IPS-18a (cell line): Measurements from ENCODE around the gene TRIM33.
"Not testable (repeated sequence)": the region's sequence is repeated elsewhere in the genome, so short reads cannot be mapped to it uniquely, and the experiment has no call there.

Experiments
- H3K27ac ChIP-seq: one replicate; pipeline ENCODE4 v1.5.1; 2013; ENCODE audit warnings: low read length
- H3K27me3 ChIP-seq: one replicate; pipeline ENCODE4 v1.6.1; 2013; ENCODE audit warnings: mild to moderate bottlenecking, low read length; ENCODE audit not compliant: control insufficient read depth, insufficient read depth
- H3K36me3 ChIP-seq: one replicate; pipeline ENCODE4 v1.6.1; 2013; ENCODE audit warnings: low read depth, low read length; ENCODE audit not compliant: control insufficient read depth
- H3K4me1 ChIP-seq: one replicate; pipeline ENCODE4 v1.6.1; 2013; ENCODE audit warnings: low read depth, low read length; ENCODE audit not compliant: control insufficient read depth
- H3K4me3 ChIP-seq: one replicate; pipeline ENCODE4 v1.5.1; 2013; ENCODE audit warnings: low read length
- H3K9ac ChIP-seq: one replicate; pipeline ENCODE4 v1.6.1; 2013; ENCODE audit warnings: mild to moderate bottlenecking, low read length, moderate library complexity
- H3K9me3 ChIP-seq: one replicate; pipeline ENCODE4 v1.6.1; 2013; ENCODE audit warnings: low read depth, low read length; ENCODE audit not compliant: control insufficient read depth

TRIM33 gene

GRCh38 chr1:114439369-114439768 is 71.6 kb downstream of the TRIM33 start:
- no peak overlapping the region for H3K4me3 ChIP-seq
- H3K4me1 ChIP-seq: no peaks in the 10 kb centered on the region
- peaks cover 17% of the 10 kb centered on the region for H3K36me3 ChIP-seq
- H3K27ac ChIP-seq: no peak overlapping the region
- no peaks in the 10 kb centered on the region for H3K9me3 ChIP-seq
- no peaks in the 10 kb centered on the region for H3K27me3 ChIP-seq
- no peak overlapping the region for H3K9ac ChIP-seq

DNA sequence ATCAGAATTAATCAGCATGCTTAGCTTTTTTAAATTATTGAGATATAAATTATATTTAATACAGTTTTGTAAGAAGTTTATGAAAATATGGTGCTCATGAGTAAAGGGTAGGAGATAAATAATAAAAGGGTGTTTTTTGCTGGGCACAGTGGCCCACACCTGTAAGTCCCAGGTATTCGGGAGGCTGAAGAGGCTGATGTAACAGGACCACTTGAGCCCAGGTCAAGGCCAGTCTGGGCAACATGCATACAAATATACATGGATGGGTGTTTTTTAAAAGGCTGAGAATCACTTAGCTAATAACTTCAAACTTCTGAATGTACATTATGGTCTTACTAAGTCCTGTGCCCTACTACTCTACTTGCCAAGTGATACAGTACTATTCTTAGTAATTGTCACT is 73.2 kb downstream of the TRIM33 start:
- Histone ChIP-seq H3K4me1 (no peaks in the 10 kb centered on the region), H3K4me3 (no peak overlapping the region), H3K9me3 (no peaks in the 10 kb centered on the region), H3K27ac (no peak overlapping the region), H3K36me3 (peaks cover 17% of the 10 kb centered on the region), H3K27me3 (no peaks in the 10 kb centered on the region), H3K9ac (no peak overlapping the region)

- Histone ChIP-seq H3K9ac (no peak overlapping the region), H3K4me3 (no peak overlapping the region), H3K36me3 (peaks cover 13% of the 10 kb centered on the region), H3K27ac (no peak overlapping the region), H3K4me1 (no peaks in the 10 kb centered on the region), H3K27me3 (no peaks in the 10 kb centered on the region), H3K9me3 (no peaks in the 10 kb centered on the region)
Measured at GRCh38 chr1:114436799-114437198, 74.2 kb downstream of the TRIM33 start.

DNA sequence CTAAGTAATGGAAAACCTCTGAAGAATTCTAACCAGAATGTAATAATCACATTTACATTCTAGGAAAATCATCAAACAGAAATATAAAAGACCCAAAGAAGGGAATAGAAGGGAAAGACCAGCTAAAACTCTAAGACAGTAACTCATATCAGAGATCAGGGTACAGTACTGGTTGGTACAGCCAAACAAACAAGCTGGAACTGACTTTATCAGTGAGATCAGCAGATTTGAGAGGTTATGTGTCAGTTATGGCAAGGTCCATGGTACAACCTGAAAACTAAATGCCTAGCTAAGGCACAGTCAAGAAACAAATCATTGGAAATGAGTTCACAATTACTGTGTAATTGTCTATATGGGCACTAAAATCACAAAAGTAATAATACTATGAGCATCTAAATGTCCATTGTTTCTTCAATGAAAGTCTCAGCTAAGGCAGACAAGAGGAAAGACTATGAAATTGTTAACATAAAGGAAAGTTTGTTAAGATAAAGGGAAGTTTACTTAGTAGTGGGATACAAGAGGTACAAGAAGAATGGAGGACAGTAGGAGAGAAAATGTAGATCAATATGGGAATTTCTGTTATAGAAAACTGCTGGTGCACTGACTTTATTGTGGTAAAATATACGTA is 75.8 kb downstream of the TRIM33 start:
- Histone ChIP-seq H3K9me3 (no peaks in the 10 kb centered on the region), H3K9ac (no peak overlapping the region), H3K36me3 (peaks cover 13% of the 10 kb centered on the region), H3K4me1 (no peaks in the 10 kb centered on the region), H3K27me3 (no peaks in the 10 kb centered on the region), H3K27ac (no peak overlapping the region), H3K4me3 (no peak overlapping the region)

DNA sequence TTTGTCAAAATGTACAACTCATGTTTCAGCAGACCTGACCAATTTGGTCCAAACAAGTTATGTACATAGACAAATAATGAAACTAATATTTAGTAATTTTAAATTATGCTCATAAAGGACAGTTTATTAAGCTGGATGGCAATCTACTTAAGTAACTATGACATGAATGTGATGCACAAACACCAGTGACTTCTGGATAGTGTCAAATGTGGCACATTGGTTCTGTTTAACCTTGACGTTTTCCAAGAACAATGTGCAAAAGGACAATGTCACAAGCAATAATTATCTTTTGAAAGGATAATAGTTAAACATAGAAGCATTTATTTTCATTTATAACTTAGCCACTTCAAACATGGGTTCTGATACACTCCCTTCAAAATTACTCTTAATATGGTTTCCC is 80.0 kb downstream of the TRIM33 start:
- no peak overlapping the region for H3K4me3 ChIP-seq
- H3K27me3 ChIP-seq: no peaks in the 10 kb centered on the region
- no peak overlapping the region for H3K9ac ChIP-seq
- no peaks in the 10 kb centered on the region for H3K4me1 ChIP-seq
- H3K27ac ChIP-seq: no peak overlapping the region
- peaks cover 21% of the 10 kb centered on the region for H3K36me3 ChIP-seq
- no peaks in the 10 kb centered on the region for H3K9me3 ChIP-seq

DNA sequence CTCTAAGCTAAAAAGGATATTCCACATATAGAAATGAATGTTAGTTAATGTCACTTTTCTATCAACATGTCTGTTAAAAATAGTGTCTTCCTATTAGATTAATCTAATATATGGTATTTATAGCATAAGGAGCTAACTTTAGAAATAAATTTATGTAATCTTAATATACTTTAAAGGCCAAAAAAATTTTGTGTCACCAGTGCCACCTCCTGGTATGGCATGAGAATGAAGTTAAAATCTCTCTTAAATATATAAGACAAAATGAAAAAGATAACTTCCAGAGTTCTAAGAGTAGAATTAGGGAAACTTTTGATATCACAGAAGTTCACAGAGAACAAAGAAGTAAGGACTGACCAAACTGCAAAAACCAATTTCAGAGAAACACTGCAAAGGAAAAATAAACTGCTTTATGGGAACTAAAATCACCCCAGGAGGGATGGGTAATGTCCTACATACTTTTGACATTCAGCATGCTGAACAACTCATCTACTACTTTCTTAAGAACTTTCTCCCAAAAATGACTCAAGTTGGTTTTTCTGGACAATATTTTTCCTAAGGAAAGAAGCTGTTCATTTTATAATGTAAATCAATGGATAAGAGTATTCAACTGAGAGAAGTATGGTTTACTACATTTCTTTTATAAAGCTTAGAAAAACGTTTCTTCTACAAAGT is 82.8 kb downstream of the TRIM33 start:
- Histone ChIP-seq H3K4me1 (no peaks in the 10 kb centered on the region), H3K9ac (no peak overlapping the region), H3K36me3 (peaks cover 40% of the 10 kb centered on the region), H3K27me3 (no peaks in the 10 kb centered on the region), H3K9me3 (no peaks in the 10 kb centered on the region), H3K27ac (no peak overlapping the region), H3K4me3 (no peak overlapping the region)

- Histone ChIP-seq H3K4me3 (no peak overlapping the region), H3K27me3 (no peaks in the 10 kb centered on the region), H3K4me1 (no peaks in the 10 kb centered on the region), H3K27ac (no peak overlapping the region), H3K9me3 (no peaks in the 10 kb centered on the region), H3K36me3 (peaks cover 40% of the 10 kb centered on the region), H3K9ac (no peak overlapping the region)
Measured at GRCh38 chr1:114427612-114428011, 83.4 kb downstream of the TRIM33 start.

GRCh38 chr1:114423455-114423854 is 87.5 kb downstream of the TRIM33 start:
- H3K9ac ChIP-seq: no peak overlapping the region
- H3K36me3 ChIP-seq: peaks cover 70% of the 10 kb centered on the region
- no peak overlapping the region for H3K4me3 ChIP-seq
- H3K4me1 ChIP-seq: no peaks in the 10 kb centered on the region
- H3K9me3 ChIP-seq: no peaks in the 10 kb centered on the region
- no peak overlapping the region for H3K27ac ChIP-seq
- H3K27me3 ChIP-seq: no peaks in the 10 kb centered on the region

- not testable (repeated sequence) for H3K9ac ChIP-seq
- H3K36me3 ChIP-seq: peaks cover 65% of the 10 kb centered on the region
Measured at GRCh38 chr1:114418948-114419347, 92.1 kb downstream of the TRIM33 start.

DNA sequence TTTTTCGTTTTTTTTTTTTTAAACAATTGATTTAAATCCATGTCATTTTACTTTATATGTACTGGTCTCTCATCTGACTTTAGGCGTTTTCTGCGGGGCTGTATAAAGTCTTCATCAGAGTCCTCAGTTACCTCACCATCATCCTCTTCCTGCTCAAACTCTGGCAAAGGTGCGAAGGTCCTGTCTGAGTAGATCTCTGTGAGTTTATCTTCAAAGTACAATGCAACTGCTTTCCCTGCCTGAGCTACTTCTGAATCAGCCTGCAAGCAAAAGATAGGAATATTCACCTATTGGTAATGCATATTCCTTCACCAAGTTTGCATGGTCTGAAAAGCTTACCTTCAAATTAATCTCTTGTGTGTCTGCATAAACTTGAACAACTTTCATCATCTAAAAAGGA is 113.4 kb downstream of the TRIM33 start:
- H3K9me3 ChIP-seq: no peaks in the 10 kb centered on the region
- H3K4me1 ChIP-seq: no peaks in the 10 kb centered on the region
- no peaks in the 10 kb centered on the region for H3K27me3 ChIP-seq
- no peak overlapping the region for H3K9ac ChIP-seq
- no peak overlapping the region for H3K4me3 ChIP-seq
- no peak overlapping the region for H3K27ac ChIP-seq
- peaks cover 60% of the 10 kb centered on the region for H3K36me3 ChIP-seq

More at GRCh38 chr1:114418948-114419347, 92.1 kb downstream of the TRIM33 start:
- H3K27ac ChIP-seq, H3K27me3 ChIP-seq, H3K4me1 ChIP-seq, H3K9me3 ChIP-seq, H3K4me3 ChIP-seq: not testable (repeated sequence)

- H3K4me1 ChIP-seq: no peaks in the 10 kb centered on the region
- H3K9me3 ChIP-seq: no peaks in the 10 kb centered on the region
- H3K36me3 ChIP-seq: peaks cover 48% of the 10 kb centered on the region
- no peak overlapping the region for H3K27ac ChIP-seq
- no peak overlapping the region for H3K4me3 ChIP-seq
- no peak overlapping the region for H3K9ac ChIP-seq
- H3K27me3 ChIP-seq: no peaks in the 10 kb centered on the region
Measured at GRCh38 chr1:114395863-114396262, 115.1 kb downstream of the TRIM33 start.

GRCh38 chr1:114390960-114391359 is 120.0 kb downstream of the TRIM33 start:
- H3K36me3 ChIP-seq: peaks cover 14% of the 10 kb centered on the region
- H3K27me3 ChIP-seq: no peaks in the 10 kb centered on the region

More at GRCh38 chr1:114390960-114391359, 120.0 kb downstream of the TRIM33 start:
- Histone ChIP-seq H3K27ac (no peak overlapping the region), H3K4me3 (no peak overlapping the region), H3K9me3 (no peaks in the 10 kb centered on the region), H3K4me1 (peaks cover 6% of the 10 kb centered on the region), H3K9ac (no peak overlapping the region)
